GM18508 (cell line): ENCODE measurements around the gene ROCK2.
"Not testable (repeated sequence)": the region's sequence is repeated elsewhere in the genome, so short reads cannot be mapped to it uniquely, and the experiment has no call there.

Experiments used
- ATAC-seq: cut with Tn5 transposase; IDR thresholded peaks from one replicate; pipeline ENCODE4 v1.9.1; 2021; ENCODE audit warnings: moderate number of reproducible peaks; ENCODE audit not compliant: insufficient read depth, unreplicated experiment

The ROCK2 gene

DNA sequence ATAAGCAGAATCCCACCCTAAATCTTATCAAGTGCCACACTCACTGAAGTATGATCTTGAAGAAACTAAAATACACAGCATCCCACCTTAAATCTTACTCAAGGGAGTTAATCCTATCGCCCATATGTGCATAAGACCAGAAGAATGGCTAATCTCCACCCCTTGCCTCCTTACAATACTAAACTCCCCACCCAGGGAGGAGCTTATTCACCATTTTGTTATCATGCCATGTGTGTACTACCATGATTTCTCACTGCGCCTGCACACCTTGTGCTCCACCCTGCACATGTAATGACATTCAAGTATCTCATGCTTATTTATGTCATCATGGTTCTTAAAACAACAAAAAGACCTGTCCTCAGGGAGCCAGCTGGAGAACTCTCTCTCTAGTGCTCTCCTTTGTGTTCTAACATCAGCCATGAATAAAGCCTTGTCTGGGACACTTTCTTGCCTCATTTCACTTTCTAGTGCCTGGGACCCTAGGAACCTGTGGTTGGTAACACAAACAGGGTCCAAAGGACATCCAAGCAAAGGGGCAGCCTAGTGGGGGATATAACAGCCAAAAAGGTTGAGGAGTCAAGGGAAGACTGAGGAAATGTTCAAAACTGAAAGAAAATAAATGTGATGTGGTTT lies 101.8 kb downstream of the ROCK2 start:
- ATAC-seq = no peak

DNA sequence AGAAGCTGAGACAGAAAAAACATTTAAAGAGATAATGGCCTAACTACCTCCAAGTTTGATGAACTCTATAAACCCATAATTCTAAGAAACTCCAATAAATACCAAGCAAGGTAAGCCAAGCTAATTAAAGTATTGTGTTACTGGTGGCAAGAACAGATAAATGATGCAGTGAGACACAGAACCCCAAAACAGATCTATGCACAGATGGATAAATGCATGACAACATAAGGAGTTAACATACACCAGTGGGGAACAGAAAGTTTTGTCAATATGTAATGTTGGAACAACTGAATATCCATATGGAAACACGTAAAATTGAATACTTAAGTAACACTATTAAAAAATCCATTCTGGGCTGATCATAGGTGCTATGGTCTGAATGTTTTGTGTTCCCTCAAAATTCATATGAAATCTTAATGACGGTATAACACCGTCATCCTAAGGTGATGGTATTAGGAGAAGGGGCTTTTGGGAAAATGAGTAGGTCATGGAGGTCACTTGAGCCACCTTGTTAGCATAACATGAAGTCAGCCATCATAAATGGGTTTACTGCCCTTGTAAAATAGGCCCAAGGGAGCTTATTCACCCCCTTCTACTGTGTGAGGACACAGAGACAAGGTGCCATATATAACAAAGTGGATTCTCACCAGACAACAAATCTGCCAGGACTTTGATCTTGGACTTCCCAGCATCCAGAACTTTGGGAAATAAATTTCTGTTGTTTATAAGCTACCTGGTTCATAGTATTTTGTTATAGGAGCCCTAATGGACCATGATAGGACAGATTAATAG lies 102.8 kb downstream of the ROCK2 start:
- ATAC-seq = no peak

DNA sequence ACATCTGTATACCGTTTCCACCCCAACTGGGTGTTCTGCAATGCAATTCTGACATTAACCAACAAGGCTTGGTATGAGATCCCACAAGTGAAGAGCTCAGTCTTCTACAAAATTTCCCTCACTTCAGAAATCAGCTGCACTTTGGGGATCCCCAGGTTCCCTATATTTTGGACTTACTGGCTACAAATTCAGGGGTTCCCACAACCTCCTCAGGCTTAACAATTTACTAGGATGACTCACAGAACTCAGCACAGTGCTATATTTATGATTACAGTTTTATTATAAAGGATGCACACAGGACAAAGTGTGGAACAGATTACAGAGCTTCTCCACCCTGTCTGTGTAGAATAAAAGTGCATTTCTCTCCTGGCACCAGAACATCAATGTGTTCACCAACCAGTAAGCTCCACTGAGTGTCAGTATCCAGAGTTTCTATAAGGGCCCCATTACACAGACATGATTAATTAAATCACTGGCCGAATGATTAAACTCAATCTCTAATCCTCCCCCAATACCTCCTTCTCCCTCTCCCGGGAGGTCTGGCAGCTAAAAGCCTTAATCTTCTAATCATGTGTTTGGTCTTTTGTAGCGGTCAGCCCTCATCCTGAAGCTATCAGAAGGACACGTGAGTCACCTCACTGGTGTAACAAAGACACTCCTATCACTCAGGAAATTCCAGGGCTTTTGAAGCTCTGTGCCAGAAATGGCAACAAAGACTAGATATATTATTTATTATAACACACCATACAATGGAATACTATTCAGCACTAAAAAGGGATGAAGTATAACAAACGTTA lies 104.6 kb downstream of the ROCK2 start:
- no peak for ATAC-seq

DNA sequence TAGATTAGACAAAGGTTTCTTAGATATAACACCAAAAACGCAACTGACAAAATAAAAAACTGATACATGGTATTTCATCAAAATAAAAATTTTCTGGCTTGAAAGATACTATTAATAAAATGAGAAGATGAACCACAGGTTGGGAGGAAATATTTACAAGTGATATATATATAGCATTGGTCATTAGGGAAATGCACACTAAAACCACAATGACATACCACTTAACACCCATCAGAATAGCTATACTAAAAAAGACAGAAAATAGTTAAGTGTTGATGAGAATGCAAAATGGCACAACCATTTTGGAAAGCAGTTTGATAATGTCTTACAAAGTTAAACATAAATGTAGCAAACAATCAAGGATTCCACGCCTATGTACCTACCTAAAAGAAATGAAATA lies 105.3 kb downstream of the ROCK2 start:
- ATAC-seq = no peak

- no peak for ATAC-seq
Measured at GRCh38 chr2:11237122-11237521, 107.3 kb downstream of the ROCK2 start.

GRCh38 chr2:11236335-11236734 lies 108.1 kb downstream of the ROCK2 start:
- ATAC-seq = no peak

DNA sequence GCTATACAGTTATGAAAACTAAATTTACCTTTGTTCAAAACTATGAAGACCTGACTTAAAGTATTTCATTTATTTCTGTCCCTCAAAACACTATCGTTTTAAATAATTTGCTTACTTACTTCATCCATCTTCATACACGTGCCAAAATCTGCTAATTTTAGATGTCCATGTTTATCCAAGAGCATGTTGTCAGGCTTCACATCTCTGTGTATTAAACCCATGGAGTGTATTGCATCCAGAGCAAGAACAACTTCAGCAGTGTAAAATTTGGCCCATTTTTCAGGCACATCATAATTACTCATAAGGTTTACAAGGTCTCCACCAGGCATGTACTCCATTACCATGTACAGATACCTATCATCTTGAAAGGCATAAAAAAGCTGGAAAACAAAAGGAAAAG lies 108.9 kb downstream of the ROCK2 start:
- ATAC-seq = no peak

GRCh38 chr2:11234309-11234708 lies 110.1 kb downstream of the ROCK2 start:
- ATAC-seq = no peak

GRCh38 chr2:11231193-11231592 lies 113.2 kb downstream of the ROCK2 start:
- not testable (repeated sequence) for ATAC-seq

- no peak for ATAC-seq
Measured at GRCh38 chr2:11228692-11229091, 115.7 kb downstream of the ROCK2 start.

GRCh38 chr2:11227595-11227994 lies 116.8 kb downstream of the ROCK2 start:
- no peak for ATAC-seq

DNA sequence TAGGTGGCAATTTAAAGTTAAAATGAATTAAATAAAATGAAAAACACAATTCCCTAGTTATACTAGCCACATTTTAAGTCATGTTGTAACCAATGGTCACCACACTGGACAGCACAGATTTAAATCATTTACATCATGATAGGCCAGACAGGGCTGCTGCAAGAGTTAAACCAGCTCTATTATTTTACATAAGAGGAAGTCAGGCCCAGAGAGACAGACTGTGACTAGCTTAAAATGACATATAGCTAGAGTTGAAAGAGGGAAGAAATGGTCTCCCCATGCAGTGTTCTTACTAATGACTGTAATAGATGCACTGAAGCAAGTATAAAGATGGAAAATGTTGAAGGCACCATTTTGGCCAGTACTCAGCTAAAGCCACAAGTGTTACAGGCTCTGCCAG lies 119.5 kb downstream of the ROCK2 start:
- no peak for ATAC-seq

DNA sequence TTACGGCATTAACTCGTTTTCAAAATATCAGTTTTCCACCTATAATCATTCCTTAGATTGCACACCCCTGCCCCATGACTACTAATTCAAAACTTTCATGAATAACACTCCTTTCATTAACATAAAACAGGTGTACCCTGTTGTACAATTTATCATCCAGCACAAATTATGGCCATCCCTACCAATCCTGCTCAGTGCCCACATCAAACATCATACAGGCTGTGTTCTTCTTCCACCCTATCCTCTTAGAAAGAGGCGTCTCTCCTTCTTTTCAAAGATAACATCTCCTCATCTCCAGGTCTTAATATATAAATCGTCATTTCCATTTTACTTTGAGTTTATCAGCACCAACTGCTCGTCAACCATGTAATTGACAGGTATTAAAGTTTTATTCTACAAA lies 121.6 kb downstream of the ROCK2 start:
- no peak for ATAC-seq

DNA sequence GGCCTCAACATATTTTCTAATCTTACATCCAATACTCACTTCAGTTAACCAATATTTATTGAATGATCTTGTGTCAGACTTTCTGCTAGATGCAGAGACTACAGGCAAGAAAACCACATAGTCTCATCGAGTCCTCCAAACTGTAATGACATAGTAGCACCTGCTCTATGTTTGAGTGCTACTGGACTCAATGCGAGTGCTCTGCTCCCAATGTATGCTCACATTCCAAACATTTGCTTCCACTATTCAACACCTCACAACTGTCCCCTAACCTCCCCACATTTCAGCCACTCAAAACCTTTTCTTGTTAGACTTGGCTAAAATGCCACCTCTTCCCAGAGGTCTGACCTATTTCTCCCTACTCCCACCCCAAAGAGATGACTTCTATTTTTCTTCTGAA lies 124.0 kb downstream of the ROCK2 start:
- no peak for ATAC-seq

DNA sequence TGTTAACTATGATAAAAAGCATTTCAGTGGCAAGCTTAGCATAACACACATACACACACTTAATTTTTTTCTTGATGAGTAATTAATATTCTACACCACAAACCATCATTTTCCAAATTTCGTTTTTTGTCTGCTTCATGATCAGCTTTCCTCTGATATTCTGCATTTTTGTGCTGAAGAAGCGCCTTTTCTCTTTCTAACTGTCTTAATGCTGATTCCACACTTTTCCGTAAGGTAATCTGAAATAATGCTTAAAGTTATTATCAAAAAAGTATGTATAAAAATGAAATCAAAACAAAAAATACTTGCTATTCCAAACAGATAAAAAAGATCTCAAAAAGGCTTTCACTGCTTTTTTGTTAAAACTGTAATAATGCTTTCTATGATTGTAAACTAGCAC lies 129.0 kb downstream of the ROCK2 start:
- ATAC-seq = no peak

GRCh38 chr2:11214770-11215169 lies 129.7 kb downstream of the ROCK2 start:
- ATAC-seq = no peak

DNA sequence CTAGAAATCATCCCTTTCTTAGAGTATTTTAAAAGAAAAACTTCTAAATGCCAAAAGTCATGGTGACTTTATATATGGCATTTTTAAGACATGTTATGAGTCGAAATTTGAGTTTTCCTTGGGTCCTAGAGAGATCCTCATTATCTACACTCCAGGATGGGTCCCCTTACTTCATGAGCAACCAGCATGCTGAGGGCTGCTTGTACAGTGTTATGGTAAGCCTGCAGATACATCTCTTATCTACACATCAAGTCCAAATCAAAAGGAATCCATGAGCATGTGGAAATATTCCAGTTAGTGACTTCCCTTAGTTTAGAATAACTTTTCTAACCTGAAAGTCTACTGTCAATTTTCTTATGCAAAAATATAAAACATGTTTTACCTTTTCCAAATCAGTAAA lies 130.5 kb downstream of the ROCK2 start:
- ATAC-seq = no peak

DNA sequence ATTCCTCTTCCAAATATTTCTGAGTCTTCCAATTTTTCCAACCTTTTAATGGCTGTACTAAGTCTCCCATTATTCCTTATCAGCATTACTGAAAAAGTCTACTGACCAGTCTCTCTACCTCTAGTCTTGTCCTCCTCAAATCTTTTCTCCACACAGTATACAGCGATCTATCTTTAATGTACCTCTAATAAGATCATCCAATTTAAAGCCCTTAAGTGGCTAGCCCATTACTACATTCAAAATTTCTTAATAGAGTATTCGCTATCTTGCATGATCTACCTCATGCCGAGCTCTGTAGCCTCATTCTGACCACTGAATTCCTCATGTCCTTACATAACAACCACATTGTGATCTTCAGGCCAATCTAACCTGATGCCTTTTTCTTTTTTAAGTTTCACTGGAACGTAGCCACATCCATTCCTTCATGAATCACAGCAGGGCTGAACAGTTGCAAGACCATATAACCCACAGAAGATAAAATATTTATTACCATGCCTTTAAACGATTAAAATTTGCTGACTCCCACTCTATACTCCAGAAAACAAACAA lies 131.3 kb downstream of the ROCK2 start:
- no peak for ATAC-seq

DNA sequence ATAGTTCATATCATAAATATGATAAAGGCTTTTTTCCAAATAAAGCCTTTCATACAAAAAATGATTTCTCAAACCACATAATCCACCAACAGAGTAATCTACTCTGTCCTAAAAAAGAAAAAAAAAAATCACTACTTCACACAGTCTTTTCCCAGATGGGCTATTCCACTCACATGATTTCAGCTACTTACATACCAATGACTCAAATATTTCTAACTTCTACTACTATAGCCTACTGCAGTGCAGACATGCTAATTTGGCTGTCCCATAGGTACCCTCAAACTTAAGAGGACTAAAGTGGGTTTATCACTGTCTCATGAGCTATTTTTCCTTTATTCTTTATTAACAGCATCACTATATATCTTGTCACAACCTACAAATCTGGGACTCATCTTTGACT lies 131.8 kb downstream of the ROCK2 start:
- ATAC-seq = no peak

GRCh38 chr2:11208083-11208482 lies 136.4 kb downstream of the ROCK2 start:
- no peak for ATAC-seq

DNA sequence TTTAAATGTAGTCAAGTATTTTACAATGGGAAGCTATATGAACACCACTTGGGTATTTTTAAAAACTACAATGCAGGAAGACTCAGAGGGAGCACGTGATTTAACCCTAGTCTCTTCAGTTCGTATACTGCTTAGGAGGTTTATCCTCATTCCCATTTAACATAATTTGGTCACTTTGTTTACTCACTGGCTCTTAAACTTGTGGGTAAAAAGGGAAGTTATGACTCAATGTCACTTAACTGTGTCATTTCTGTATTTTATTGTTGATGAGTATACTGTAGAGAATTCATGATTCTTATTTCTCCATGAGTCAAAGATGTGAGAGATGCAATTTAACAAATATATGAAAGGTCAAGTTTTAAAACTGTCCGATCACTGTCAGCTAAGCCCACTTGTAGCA lies 141.0 kb downstream of the ROCK2 start:
- no peak for ATAC-seq
